Astrocyte (in vitro differentiated cells and primary cell): ENCODE measurements around the gene GPATCH8.

ENCODE experiments used
- EZH2 ChIP-seq: IDR thresholded peaks from 2 replicates; pipeline ENCODE4 v1.6.1; 2012; ENCODE audit warnings: mild to moderate bottlenecking, low read length, inconsistent platforms; ENCODE audit not compliant: insufficient read depth
- TF ChIP-seq, protein P1 (sequence below): IDR thresholded peaks from 2 replicates; pipeline ENCODE4 v1.5.1; 2011; ENCODE audit warnings: low read depth, mild to moderate bottlenecking, inconsistent platforms, low read length, moderate library complexity; ENCODE audit not compliant: insufficient read depth

DNA sequence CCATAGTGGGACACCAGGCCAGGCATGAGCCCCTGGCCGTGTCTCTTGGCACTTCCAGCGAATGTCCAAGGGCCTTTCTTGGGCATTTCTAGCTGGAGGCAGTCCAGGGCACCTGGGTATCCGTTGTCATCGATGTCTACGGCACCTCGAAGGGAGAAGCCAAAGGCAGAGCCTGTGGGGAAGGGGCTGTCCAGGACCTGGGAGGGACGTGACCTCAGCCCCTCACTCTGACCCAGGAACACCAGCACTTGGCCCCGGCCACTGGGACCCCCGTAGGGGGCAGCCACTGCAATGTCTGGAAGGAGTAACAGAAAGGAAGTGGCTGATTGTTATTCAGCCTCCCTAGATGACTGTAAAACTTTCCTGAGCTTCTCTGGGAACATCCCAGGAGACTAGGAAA lies 122.4 kb downstream of the GPATCH8 start:
- TF ChIP-seq, protein P1, sequence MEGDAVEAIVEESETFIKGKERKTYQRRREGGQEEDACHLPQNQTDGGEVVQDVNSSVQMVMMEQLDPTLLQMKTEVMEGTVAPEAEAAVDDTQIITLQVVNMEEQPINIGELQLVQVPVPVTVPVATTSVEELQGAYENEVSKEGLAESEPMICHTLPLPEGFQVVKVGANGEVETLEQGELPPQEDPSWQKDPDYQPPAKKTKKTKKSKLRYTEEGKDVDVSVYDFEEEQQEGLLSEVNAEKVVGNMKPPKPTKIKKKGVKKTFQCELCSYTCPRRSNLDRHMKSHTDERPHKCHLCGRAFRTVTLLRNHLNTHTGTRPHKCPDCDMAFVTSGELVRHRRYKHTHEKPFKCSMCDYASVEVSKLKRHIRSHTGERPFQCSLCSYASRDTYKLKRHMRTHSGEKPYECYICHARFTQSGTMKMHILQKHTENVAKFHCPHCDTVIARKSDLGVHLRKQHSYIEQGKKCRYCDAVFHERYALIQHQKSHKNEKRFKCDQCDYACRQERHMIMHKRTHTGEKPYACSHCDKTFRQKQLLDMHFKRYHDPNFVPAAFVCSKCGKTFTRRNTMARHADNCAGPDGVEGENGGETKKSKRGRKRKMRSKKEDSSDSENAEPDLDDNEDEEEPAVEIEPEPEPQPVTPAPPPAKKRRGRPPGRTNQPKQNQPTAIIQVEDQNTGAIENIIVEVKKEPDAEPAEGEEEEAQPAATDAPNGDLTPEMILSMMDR = no peak
- TF ChIP-seq EZH2 = no peak
